CD14-positive monocyte (primary cell): ENCODE measurements around the gene STXBP2. TPM values are rescaled to one million over a fixed set of nuclear protein-coding genes. Genes with fewer than 3 reads are reported as not detected.
A peak's percentile ranks its signal among the peaks of the same experiment; 100 is the strongest.

ENCODE experiments used
- DNase-seq, 3 donors: peaks; one replicate each; pipeline ENCODE4 v3.0.0-alpha.2; 2011 to 2022
- H2AFZ ChIP-seq: 2 replicates; pipeline ENCODE4 v1.6.0; 2012; ENCODE audit warnings: mild to moderate bottlenecking, low read depth, low read length, inconsistent platforms; ENCODE audit not compliant: insufficient read depth, poor library complexity, severe bottlenecking
- H3K27ac ChIP-seq, 2 donors: 1 replicate in 1 of 2; 2 replicates in 1 of 2; pipeline ENCODE4 v1.5.1; 2012 to 2013; ENCODE audit warnings: low read length in 2 of 2, control low read depth in 1 of 2, inconsistent platforms in 1 of 2, low read depth in 1 of 2, mild to moderate bottlenecking in 1 of 2
- H3K27me3 ChIP-seq, 2 donors: one replicate each; pipeline versions ENCODE4 v1.6.0 to v1.6.1; 2011 to 2013; ENCODE audit warnings: low read length in 2 of 2; ENCODE audit not compliant: control insufficient read depth in 2 of 2, insufficient read depth in 2 of 2
- H3K36me3 ChIP-seq, 2 donors: replicated peaks in 1 of 2; 1 replicate in 1 of 2; 2 replicates in 1 of 2; pipeline versions ENCODE4 v1.5.1 to v1.6.1; 2012 to 2013; ENCODE audit warnings: low read length in 2 of 2, control low read depth in 1 of 2, inconsistent platforms in 1 of 2, mild to moderate bottlenecking in 1 of 2; ENCODE audit not compliant: insufficient read depth in 2 of 2, control insufficient read depth in 1 of 2
- H3K4me1 ChIP-seq, 2 donors: 1 replicate in 1 of 2; 2 replicates in 1 of 2; pipeline versions ENCODE4 v1.5.1 to v1.6.1; 2012 to 2013; ENCODE audit warnings: low read length in 2 of 2, control low read depth in 1 of 2, inconsistent platforms in 1 of 2, mild to moderate bottlenecking in 1 of 2, moderate library complexity in 1 of 2; ENCODE audit not compliant: insufficient read depth in 2 of 2, control insufficient read depth in 1 of 2
- H3K4me2 ChIP-seq: replicated peaks from 2 replicates; pipeline ENCODE3; 2012; ENCODE audit warnings: low read length, moderate library complexity, mild to moderate bottlenecking; ENCODE audit not compliant: poor library complexity, severe bottlenecking; ENCODE audit errors: extremely low read depth
- H3K4me3 ChIP-seq, 3 experiments: fragments of 200-600 bp in 1 of 3; sonication (generic) in 1 of 3; replicated peaks in 1 of 3; 1 replicate in 2 of 3; 2 replicates in 1 of 3; pipeline ENCODE4 v1.5.1; 2011 to 2013; ENCODE audit warnings: low read length in 3 of 3, mild to moderate bottlenecking in 3 of 3, control low read depth in 2 of 3, low read depth in 2 of 3, inconsistent platforms in 1 of 3, moderate library complexity in 1 of 3
- H3K79me2 ChIP-seq: 2 replicates; pipeline ENCODE4 v1.6.0; 2012; ENCODE audit warnings: mild to moderate bottlenecking, control low read depth, inconsistent platforms, low read length, moderate library complexity; ENCODE audit not compliant: insufficient read depth
- H3K9ac ChIP-seq: 2 replicates; pipeline ENCODE4 v1.6.0; 2017; ENCODE audit warnings: low read length, mild to moderate bottlenecking; ENCODE audit not compliant: insufficient read depth, poor library complexity, severe bottlenecking
- H3K9me3 ChIP-seq, 2 donors: replicated peaks in 1 of 2; 1 replicate in 1 of 2; 2 replicates in 1 of 2; pipeline versions ENCODE4 v1.5.1 to v1.6.1; 2012 to 2013; ENCODE audit warnings: low read length in 2 of 2, control low read depth in 1 of 2; ENCODE audit not compliant: control insufficient read depth in 1 of 2, insufficient read depth in 1 of 2
- H4K20me1 ChIP-seq: 2 replicates; pipeline ENCODE4 v1.6.0; 2012; ENCODE audit warnings: mild to moderate bottlenecking, low read length, control low read depth, moderate library complexity; ENCODE audit not compliant: insufficient read depth
- H3K27ac Mint-ChIP-seq, 7 donors: one replicate each; pipeline ENCODE4 v1.8.0; 2020; ENCODE audit warnings: mild to moderate bottlenecking in 7 of 7, mixed read lengths in 7 of 7, moderate library complexity in 6 of 7, inconsistent platforms in 2 of 7
- H3K27me3 Mint-ChIP-seq, 3 donors: one replicate each; pipeline ENCODE4 v1.8.0; 2021 to 2022; ENCODE audit warnings: low read depth in 3 of 3, mild to moderate bottlenecking in 3 of 3, mixed read lengths in 3 of 3, moderate library complexity in 3 of 3, inconsistent platforms in 1 of 3
- H3K36me3 Mint-ChIP-seq, 2 donors: one replicate each; pipeline ENCODE4 v1.8.0; 2020; ENCODE audit warnings: mixed read lengths in 2 of 2, inconsistent platforms in 1 of 2, mild to moderate bottlenecking in 1 of 2
- H3K4me1 Mint-ChIP-seq: one replicate; pipeline ENCODE4 v1.8.0; 2020; ENCODE audit warnings: mild to moderate bottlenecking, mixed read lengths
- H3K4me3 Mint-ChIP-seq, 2 donors: one replicate each; pipeline ENCODE4 v1.8.0; 2020; ENCODE audit warnings: mild to moderate bottlenecking in 2 of 2, mixed read lengths in 2 of 2, moderate library complexity in 1 of 2
- H3K9me3 Mint-ChIP-seq, 7 donors: one replicate each; pipeline ENCODE4 v1.8.0; 2020 to 2022; ENCODE audit warnings: mixed read lengths in 7 of 7, mild to moderate bottlenecking in 6 of 7, moderate library complexity in 6 of 7, inconsistent platforms in 2 of 7
- WGBS: methylation state at CpG from one replicate; pipeline ENCODE4 v1.1.5; 2013; ENCODE audit warnings: missing lambda C conversion rate; ENCODE audit not compliant: insufficient coverage; 5-methylcytosine and 5-hydroxymethylcytosine counted together
- intact Hi-C, 2 donors: fragments of 100-400 bp; cut with micrococcal nuclease; formaldehyde crosslinking; loops; one replicate each; pipeline versions ENCODE4 v1.15.0 to v1.15.1; 2023
- polyA plus RNA-seq, 3 donors: library from polyadenylated mRNA; depleted of rRNA in 1 of 3; unstranded in 2 of 3; stranded (reverse) in 1 of 3; fragments of 300-500 nt in 2 of 3; fragments of >200 nt in 1 of 3; fragmentation: Illumina TruSeq in 2 of 3; gene quantifications; 1 replicate in 2 of 3; 2 replicates in 1 of 3; pipeline ENCODE4 v1.2.3, GENCODE V29; 2012 to 2021
- TF ChIP-seq, protein P1 (sequence below): fragments of 200-600 bp; IDR thresholded peaks from one replicate; pipeline ENCODE4 v1.8.0; 2022; ENCODE audit warnings: antibody characterized with exemption, mild to moderate bottlenecking

Gene STXBP2
- polyA plus RNA-seq, 3 donors: 249 to 846 (median 327) TPM

DNA sequence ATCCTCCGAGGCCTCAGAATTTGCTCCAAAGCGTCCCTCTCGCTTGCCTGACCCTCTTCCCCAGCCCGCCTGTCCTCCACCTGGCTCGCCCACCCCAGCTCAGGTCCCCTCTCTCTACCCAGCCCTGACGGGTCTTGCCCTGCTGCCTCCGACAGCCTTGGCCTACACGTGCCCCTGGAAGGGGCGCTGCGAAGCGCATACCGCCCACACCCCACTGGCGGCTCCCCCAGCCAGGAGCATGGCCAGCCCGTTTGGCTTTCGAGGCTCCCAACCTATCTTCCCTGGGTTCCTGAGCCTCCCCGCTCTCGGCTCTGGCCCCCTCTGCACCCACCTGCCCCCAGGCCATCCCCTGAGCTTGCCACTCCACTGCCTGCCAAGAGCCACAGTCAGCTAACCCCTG, 12.1 kb upstream of the STXBP2 start:
- no peak overlapping the region for H3K4me3 Mint-ChIP-seq
- TF ChIP-seq, protein P1, sequence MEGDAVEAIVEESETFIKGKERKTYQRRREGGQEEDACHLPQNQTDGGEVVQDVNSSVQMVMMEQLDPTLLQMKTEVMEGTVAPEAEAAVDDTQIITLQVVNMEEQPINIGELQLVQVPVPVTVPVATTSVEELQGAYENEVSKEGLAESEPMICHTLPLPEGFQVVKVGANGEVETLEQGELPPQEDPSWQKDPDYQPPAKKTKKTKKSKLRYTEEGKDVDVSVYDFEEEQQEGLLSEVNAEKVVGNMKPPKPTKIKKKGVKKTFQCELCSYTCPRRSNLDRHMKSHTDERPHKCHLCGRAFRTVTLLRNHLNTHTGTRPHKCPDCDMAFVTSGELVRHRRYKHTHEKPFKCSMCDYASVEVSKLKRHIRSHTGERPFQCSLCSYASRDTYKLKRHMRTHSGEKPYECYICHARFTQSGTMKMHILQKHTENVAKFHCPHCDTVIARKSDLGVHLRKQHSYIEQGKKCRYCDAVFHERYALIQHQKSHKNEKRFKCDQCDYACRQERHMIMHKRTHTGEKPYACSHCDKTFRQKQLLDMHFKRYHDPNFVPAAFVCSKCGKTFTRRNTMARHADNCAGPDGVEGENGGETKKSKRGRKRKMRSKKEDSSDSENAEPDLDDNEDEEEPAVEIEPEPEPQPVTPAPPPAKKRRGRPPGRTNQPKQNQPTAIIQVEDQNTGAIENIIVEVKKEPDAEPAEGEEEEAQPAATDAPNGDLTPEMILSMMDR: no peak
- no peak overlapping the region for H3K9ac ChIP-seq
- peaks cover 12% of the 10 kb centered on the region for H3K4me1 Mint-ChIP-seq
- no peak overlapping the region for H3K4me3 ChIP-seq
- H3K36me3 ChIP-seq: peaks cover 69 to 82% of the 10 kb centered on the region in 2 donors
- no peak overlapping the region for H2AFZ ChIP-seq
- H3K9me3 ChIP-seq: no peaks in the 10 kb centered on the region
- H3K79me2 ChIP-seq: peaks cover 39% of the 10 kb centered on the region
- no peak overlapping the region for H3K27ac ChIP-seq
- H3K27me3 ChIP-seq: no peaks in the 10 kb centered on the region
- H3K27me3 Mint-ChIP-seq: peaks cover 0 to 2% (median 0%) of the 10 kb centered on the region in 3 donors
- peaks cover 4% of the 10 kb centered on the region for H4K20me1 ChIP-seq
- over 99% methylated on average over 15 of the region's 17 CpGs for WGBS
- H3K36me3 Mint-ChIP-seq: peaks cover 55 to 78% of the 10 kb centered on the region in 2 donors
- H3K27ac Mint-ChIP-seq: peak overlapping the region in 1 of 7 donors; percentile 50
- intact Hi-C loops: loop anchor here in 1 of 2 donors (10.0 kb wide), 1 partner anchor 230 kb away; no protein-coding TSS in a partner anchor
- no peak overlapping the region for H3K4me2 ChIP-seq
- H3K9me3 Mint-ChIP-seq: peaks cover 0 to 2% (median 0%) of the 10 kb centered on the region in 7 donors
- peaks cover 9 to 16% of the 10 kb centered on the region in 2 donors for H3K4me1 ChIP-seq
- DNase-seq: no peak

DNA sequence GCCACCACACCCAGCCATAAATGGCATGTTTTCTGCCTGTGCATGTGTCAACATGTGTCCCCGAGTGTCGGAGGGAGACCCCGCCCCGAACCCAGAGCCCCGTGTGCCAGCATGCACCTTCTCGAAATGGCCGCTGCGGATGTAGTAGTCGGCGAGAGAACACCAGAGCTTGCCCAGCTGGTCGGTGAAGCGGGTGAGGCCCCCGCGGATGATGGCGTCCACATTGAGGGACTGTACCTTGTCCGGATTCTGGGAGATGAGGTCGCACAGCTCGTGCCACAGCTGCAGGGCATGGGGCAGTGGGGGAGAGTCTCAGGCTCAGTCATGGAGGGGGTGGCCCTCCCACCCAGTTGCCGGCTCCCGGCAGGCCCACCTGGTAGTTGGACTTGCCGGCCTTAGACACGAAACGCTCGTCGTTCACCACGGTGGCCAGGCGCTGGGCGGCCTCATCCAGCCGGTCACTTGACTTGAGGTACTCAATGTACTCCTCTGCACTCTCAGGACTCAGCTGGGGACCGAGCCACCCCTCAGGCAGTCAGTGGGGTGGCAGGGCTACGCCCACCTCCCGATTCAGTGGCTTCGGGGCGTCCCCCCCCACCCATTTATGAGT, 11.0 kb upstream of the STXBP2 start:
- Mint-ChIP-seq H3K4me1 (peaks cover 21% of the 10 kb centered on the region), H3K9me3 (peaks cover 0 to 2% (median 0%) of the 10 kb centered on the region in 7 donors), H3K27ac (peak overlapping the region in 1 of 7 donors; percentile 61), H3K4me3 (no peak overlapping the region), H3K27me3 (peaks cover 0 to 2% (median 0%) of the 10 kb centered on the region in 3 donors), H3K36me3 (peaks cover 47 to 67% of the 10 kb centered on the region in 2 donors)
- peaks cover 59 to 72% of the 10 kb centered on the region in 2 donors for H3K36me3 ChIP-seq
- no peak for DNase-seq
- no peak overlapping the region for H2AFZ ChIP-seq
- TF ChIP-seq, protein P1: no peak
- 97% methylated on average over 32 of the region's 34 CpGs for WGBS
- H3K4me1 ChIP-seq: peaks cover 19 to 27% of the 10 kb centered on the region in 2 donors
- intact Hi-C loops: loop anchor here in 1 of 2 donors (10.0 kb wide), 1 partner anchor 231 kb away; no protein-coding TSS in a partner anchor
- H3K79me2 ChIP-seq: peaks cover 50% of the 10 kb centered on the region
- no peak overlapping the region for H3K4me3 ChIP-seq
- no peak overlapping the region for H3K9ac ChIP-seq
- H3K9me3 ChIP-seq: no peaks in the 10 kb centered on the region
- peaks cover 4% of the 10 kb centered on the region for H4K20me1 ChIP-seq
- H3K4me2 ChIP-seq: no peak overlapping the region
- H3K27ac ChIP-seq: no peak overlapping the region
- H3K27me3 ChIP-seq: no peaks in the 10 kb centered on the region
